GM18505 (cell line): ENCODE measurements around the gene CEACAM21.

ENCODE experiments used
- ATAC-seq: cut with Tn5 transposase; IDR thresholded peaks from one replicate; pipeline ENCODE4 v1.9.1; 2021; ENCODE audit not compliant: unreplicated experiment
- POLR2A ChIP-seq: IDR thresholded peaks from 4 replicates; pipeline ENCODE4 v1.6.1; 2011; ENCODE audit warnings: borderline replicate concordance; ENCODE audit not compliant: insufficient read depth, insufficient read length; ENCODE audit errors: extremely low read depth

Gene CEACAM21

GRCh38 chr19:41584260-41584810 lies 8.4 kb downstream of the CEACAM21 start:
- ATAC-seq, result no peak
- TF ChIP-seq POLR2A, result no peak

- no peak for TF ChIP-seq POLR2A
- no peak for ATAC-seq
Measured at GRCh38 chr19:41584931-41585330, 9.0 kb downstream of the CEACAM21 start.

- TF ChIP-seq POLR2A, result no peak
- no peak for ATAC-seq
Measured at GRCh38 chr19:41586064-41586463, 10.1 kb downstream of the CEACAM21 start.

GRCh38 chr19:41587101-41587837 lies 11.3 kb downstream of the CEACAM21 start:
- no peak for ATAC-seq
- no peak for TF ChIP-seq POLR2A

- ATAC-seq, result no peak
- no peak for TF ChIP-seq POLR2A
Measured at GRCh38 chr19:41587838-41588210, 11.9 kb downstream of the CEACAM21 start.

GRCh38 chr19:41588497-41589209 lies 12.7 kb downstream of the CEACAM21 start:
- TF ChIP-seq POLR2A, result no peak
- ATAC-seq, result no peak

DNA sequence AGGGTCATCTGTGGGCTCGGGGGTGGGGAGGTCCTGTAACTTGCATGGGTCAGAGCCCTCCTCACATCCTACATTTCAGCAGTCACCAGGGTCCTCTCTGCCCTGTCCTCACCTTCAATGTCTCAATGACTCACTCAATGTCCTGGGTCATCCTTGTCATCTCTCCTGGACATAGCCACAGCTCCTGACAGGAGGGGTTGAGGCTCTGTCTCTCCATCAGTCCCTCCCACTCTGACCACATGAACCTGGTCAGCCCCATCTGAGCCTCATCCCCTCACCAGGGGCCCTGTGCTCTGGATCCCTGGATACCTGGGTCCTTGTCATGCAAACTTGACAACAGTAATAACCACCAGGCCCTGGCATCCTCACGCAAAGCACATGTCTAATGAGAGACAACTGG lies 13.4 kb downstream of the CEACAM21 start:
- ATAC-seq, result no peak
- TF ChIP-seq POLR2A, result no peak

- TF ChIP-seq POLR2A, result no peak
- no peak for ATAC-seq
Measured at GRCh38 chr19:41590936-41591335, 15.0 kb downstream of the CEACAM21 start.

DNA sequence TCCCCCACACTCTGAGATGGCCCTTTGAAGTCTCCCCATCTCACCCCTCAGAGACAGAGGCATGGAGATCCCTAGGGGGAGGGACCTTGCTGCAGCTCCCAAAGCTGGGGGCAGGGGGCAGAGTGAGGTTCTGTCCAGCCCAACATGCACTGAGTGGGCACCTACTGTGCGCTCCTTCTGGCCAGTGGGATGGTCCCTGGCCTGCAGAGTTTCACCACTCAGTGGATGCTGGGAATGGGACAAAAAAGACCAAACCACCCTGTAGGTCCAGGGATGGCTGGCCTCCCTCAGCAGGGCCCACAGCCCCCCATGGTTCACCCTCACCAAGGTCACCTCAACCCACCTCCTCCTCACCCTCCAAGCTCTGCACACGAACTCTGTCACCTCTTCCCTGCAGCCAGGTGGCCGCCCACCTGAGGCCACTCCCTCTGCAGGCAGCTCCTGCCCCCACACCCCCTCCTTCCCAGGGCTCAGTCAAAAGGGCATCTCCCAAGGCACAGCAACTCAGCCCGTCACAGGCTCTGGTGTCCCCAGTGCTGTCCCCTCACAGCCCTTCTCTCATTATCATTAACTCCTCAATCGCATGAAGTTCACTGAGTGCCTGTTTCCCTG lies 16.1 kb downstream of the CEACAM21 start:
- ATAC-seq, result no peak
- no peak for TF ChIP-seq POLR2A

DNA sequence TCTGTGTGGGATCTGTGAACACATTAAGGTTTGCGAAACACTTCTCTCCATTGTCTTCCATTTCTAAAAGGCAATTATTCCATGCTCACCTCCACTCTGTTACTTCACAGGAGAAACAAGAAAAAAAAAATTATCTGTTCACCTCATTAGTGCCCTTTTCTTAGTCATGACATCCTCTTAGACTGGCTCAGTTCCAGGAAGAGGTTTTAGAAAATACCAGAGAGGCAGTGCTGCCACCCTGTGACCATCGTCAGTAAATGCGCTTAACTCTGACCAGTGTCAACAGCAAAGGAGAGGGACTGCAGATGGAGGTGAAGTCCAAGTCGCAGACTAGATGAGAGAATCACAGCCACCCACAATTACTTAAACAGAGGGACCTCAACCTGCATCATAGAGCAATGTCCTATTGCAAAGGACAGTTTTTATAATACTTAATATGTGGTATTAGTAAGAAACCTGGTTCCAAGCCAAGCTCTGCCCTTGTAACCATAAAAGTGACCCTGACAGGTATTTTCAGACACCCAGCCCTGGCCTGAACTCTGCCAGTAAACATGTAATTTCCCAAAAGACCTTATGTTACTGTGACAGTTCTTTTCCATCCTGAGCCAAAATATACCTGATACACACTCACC lies 19.4 kb downstream of the CEACAM21 start:
- ATAC-seq, result peak; percentile 46
- no peak for TF ChIP-seq POLR2A

DNA sequence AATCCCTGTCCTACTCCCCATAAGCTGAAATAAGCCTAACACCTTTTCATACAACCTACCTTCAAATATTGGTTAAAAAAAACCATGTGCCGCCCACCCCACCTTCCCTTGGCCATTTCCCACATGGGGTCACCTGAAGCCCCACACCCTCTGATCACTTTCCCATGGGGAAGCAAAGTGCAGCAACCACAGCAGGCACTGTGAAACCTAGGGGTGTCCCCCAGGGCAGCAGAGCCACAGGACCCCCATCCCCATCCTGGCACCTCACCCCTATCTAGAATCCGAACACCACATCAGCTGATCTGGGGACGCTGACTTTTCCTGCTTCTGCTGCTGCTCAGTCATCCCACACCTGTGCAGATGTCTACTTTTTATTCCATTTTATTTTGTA lies 19.9 kb downstream of the CEACAM21 start:
- ATAC-seq, result no peak
- TF ChIP-seq POLR2A, result no peak

GRCh38 chr19:41597600-41598041 lies 21.7 kb downstream of the CEACAM21 start:
- ATAC-seq, result peak; percentile 56
- no peak for TF ChIP-seq POLR2A
